Measurements from ENCODE around the gene TRPM2. TPM values are rescaled to one million over a fixed set of nuclear protein-coding genes. Genes with fewer than 3 reads are reported as not detected.

The TRPM2 gene
- total and polyA plus RNA-seq, 10 of the 15 experiments (the other 5 are each of a cell fraction or from before 2014, with no cell fraction given): 0.03 to 9.1 (median 2.6) TPM

DNA sequence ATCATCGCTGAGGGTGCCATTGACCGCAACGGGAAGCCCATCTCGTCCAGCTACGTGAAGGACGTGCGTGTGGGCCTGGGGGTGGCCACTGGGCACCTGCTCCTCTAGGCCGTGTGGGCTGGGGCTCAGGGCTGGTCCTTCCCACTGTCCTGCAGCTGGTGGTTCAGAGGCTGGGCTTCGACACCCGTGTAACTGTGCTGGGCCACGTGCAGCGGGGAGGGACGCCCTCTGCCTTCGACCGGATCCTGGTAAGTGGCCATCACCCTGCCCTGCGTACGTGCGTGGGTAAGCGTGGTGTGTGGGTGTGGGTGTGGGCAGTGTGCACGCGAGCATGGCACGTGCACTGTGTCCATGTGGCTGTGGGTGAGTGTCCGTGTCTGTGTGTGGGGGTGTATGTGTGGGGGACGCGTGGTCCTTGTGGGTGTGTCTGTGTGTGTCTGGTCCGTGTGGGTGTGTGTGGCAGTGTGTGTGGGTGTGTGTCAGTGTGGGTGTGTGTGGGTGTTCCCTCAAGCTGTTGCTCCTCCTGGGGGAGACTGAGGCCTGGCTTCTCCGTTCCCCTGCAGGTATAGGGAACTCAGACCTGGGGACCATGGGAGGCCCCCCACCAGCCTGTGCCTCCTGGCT, 37.0 kb upstream of the TRPM2 start:
- SMC1A ChIA-PET (ENCODE audit: uncharacterized antibody, unreplicated experiment): interaction anchor here (0.5 to 1.0 kb wide), 2 partner anchors 13 to 40 kb away, joined by 3 to 6 read pairs; no protein-coding TSS in a partner anchor
- Histone ChIP-seq H2AFZ (ENCODE audit: control insufficient read depth, low read depth, low read length) (no peak overlapping the region), H3K4me3 (no peak overlapping the region), H3K27ac (ENCODE audit: control insufficient read depth, insufficient read depth) (no peak overlapping the region), H3K9me3 (replicated peaks; ENCODE audit: control insufficient read depth, insufficient read depth, low read length) (no peaks in the 10 kb centered on the region), H3K36me3 (ENCODE audit: control insufficient read depth in 2 of 2, insufficient read depth in 2 of 2, low read length in 1 of 2) (peaks cover 18 to 51% of the 10 kb centered on the region in 2 experiments; a peak in 3 of 4 replicates), H3K4me1 (ENCODE audit: control insufficient read depth, insufficient read depth, low read length) (no peaks in the 10 kb centered on the region), H3K79me2 (ENCODE audit: control insufficient read depth, insufficient read depth, low read length) (no peaks in the 10 kb centered on the region), H3K9ac (ENCODE audit: control insufficient read depth, insufficient read depth, low read length) (no peak overlapping the region), H3K27me3 (replicated peaks in 1 of 2; ENCODE audit: control insufficient read depth in 2 of 2, insufficient read depth in 2 of 2, low read length in 1 of 2) (no peaks in the 10 kb centered on the region), H3K4me2 (ENCODE audit: control insufficient read depth, insufficient read depth) (no peak overlapping the region), H4K20me1 (ENCODE audit: control insufficient read depth, insufficient read depth) (no peaks in the 10 kb centered on the region)
- in situ Hi-C loops (cut with MboI) (no loop called here), intact Hi-C loops (cut with micrococcal nuclease; ENCODE audit: unreplicated experiment) (no loop called here)
- POLR2A ChIA-PET: no interaction called here
- DNase-seq (ENCODE audit: low read depth, low spot score): no peak
- no peak for ATAC-seq
- 99% methylated on average over 27 of the region's 27 CpGs for WGBS (ENCODE audit: insufficient coverage, insufficient replicate concordance, low lambda C conversion rate, missing lambda C conversion rate)
- TF ChIP-seq POLR2A (IDR thresholded peaks at IDR 0.05; ENCODE audit: low read depth, low read length) (peak; percentile 58; the same call in 1 of the 2 replicates), MAX (IDR thresholded peaks at IDR 0.05; ENCODE audit: low read depth, low read length) (no peak), TCF3 (IDR thresholded peaks at IDR 0.05; ENCODE audit: borderline replicate concordance, insufficient read depth, low read depth, low read length) (peak; percentile 29; the same call in 1 of the 2 replicates), NFIC (IDR thresholded peaks at IDR 0.05; ENCODE audit: low read depth, low read length) (no peak)
- RAD21 ChIA-PET (ENCODE audit: unreplicated experiment): no interaction called here
- BruUV-seq (replicated peaks): no TSS peak
- CTCF ChIA-PET: no interaction called here
- no peak for FAIRE-seq

GRCh38 chr21:44317241-44317782, 36.1 kb upstream of the TRPM2 start:
- Histone ChIP-seq H3K9ac (ENCODE audit: control insufficient read depth, insufficient read depth, low read length) (no peak overlapping the region), H3K4me2 (ENCODE audit: control insufficient read depth, insufficient read depth) (no peak overlapping the region), H3K4me1 (ENCODE audit: control insufficient read depth, insufficient read depth, low read length) (no peaks in the 10 kb centered on the region), H3K36me3 (ENCODE audit: control insufficient read depth in 2 of 2, insufficient read depth in 2 of 2, low read length in 1 of 2) (peaks cover 18 to 48% of the 10 kb centered on the region in 2 experiments; a peak in 3 of 4 replicates), H3K79me2 (ENCODE audit: control insufficient read depth, insufficient read depth, low read length) (no peaks in the 10 kb centered on the region), H3K9me3 (replicated peaks; ENCODE audit: control insufficient read depth, insufficient read depth, low read length) (no peaks in the 10 kb centered on the region), H3K4me3 (no peak overlapping the region), H3K27me3 (replicated peaks in 1 of 2; ENCODE audit: control insufficient read depth in 2 of 2, insufficient read depth in 2 of 2, low read length in 1 of 2) (no peaks in the 10 kb centered on the region), H2AFZ (ENCODE audit: control insufficient read depth, low read depth, low read length) (no peak overlapping the region), H3K27ac (ENCODE audit: control insufficient read depth, insufficient read depth) (no peak overlapping the region), H4K20me1 (ENCODE audit: control insufficient read depth, insufficient read depth) (no peaks in the 10 kb centered on the region)
- ChIA-PET POLR2A (no interaction called here), SMC1A (ENCODE audit: uncharacterized antibody, unreplicated experiment) (interaction anchor here (0.5 kb wide), 1 partner anchor 41 kb away, joined by 6 read pairs; no protein-coding TSS in a partner anchor), CTCF (no interaction called here), RAD21 (ENCODE audit: unreplicated experiment) (no interaction called here)
- DNase-seq (ENCODE audit: low read depth, low spot score) (no peak), ATAC-seq (no peak), FAIRE-seq (no peak)
- BruUV-seq (replicated peaks): no TSS peak
- in situ Hi-C loops (cut with MboI) (no loop called here), intact Hi-C loops (cut with micrococcal nuclease; ENCODE audit: unreplicated experiment) (no loop called here)
- 95% methylated on average over 19 of the region's 19 CpGs for WGBS (ENCODE audit: insufficient coverage, insufficient replicate concordance, low lambda C conversion rate, missing lambda C conversion rate)
- TF ChIP-seq CBX5 (IDR thresholded peaks at IDR 0.05; ENCODE audit: low read depth) (no peak), ZSCAN29 (IDR thresholded peaks at IDR 0.05) (no peak)
- TF ChIP-seq, protein P1, sequence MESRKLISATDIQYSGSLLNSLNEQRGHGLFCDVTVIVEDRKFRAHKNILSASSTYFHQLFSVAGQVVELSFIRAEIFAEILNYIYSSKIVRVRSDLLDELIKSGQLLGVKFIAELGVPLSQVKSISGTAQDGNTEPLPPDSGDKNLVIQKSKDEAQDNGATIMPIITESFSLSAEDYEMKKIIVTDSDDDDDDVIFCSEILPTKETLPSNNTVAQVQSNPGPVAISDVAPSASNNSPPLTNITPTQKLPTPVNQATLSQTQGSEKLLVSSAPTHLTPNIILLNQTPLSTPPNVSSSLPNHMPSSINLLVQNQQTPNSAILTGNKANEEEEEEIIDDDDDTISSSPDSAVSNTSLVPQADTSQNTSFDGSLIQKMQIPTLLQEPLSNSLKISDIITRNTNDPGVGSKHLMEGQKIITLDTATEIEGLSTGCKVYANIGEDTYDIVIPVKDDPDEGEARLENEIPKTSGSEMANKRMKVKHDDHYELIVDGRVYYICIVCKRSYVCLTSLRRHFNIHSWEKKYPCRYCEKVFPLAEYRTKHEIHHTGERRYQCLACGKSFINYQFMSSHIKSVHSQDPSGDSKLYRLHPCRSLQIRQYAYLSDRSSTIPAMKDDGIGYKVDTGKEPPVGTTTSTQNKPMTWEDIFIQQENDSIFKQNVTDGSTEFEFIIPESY (IDR thresholded peaks at IDR 0.05): no peak
